NOMO-1 (cell line): ENCODE measurements around the gene SIM1.

Experiments used
- DNase-seq, 2 experiments: peaks; one replicate each; lab custom pipeline; 2025; ENCODE audit not compliant: unreplicated experiment in 2 of 2; lab: John Stamatoyannopoulos, UW

Gene SIM1

DNA sequence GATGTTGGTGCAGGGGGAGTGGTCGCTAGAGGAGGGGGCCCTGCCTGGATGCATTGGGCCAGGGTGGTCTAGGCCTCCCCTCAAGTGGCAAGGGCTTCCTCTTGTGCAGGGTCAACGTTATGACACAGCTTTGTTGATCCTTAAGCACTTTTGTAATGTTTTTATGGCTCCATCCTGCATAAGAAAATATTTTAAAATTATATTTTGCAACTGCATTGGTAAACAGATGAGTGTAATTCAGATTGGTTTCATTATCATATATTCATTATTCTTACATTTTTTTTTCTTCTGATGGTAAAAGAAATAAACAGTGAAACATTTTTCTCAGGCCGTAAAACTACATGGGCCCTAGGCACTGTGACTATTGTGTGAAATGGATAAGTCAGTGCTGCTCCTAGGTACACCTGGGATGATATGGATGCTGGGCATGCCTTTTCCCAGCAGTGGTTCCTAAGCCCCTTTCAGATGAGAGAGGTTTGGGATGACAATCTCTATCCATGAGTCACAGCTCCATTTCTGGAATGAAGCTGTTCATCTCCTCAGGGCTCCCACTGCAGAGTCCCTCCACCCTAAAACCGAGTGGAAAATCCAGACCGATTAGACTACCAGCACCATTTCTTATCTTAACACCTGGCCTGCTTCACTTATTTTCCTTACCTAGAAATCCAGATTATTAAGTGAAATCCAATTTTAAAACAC is 5.8 kb upstream of the SIM1 start:
- no peak for DNase-seq

DNA sequence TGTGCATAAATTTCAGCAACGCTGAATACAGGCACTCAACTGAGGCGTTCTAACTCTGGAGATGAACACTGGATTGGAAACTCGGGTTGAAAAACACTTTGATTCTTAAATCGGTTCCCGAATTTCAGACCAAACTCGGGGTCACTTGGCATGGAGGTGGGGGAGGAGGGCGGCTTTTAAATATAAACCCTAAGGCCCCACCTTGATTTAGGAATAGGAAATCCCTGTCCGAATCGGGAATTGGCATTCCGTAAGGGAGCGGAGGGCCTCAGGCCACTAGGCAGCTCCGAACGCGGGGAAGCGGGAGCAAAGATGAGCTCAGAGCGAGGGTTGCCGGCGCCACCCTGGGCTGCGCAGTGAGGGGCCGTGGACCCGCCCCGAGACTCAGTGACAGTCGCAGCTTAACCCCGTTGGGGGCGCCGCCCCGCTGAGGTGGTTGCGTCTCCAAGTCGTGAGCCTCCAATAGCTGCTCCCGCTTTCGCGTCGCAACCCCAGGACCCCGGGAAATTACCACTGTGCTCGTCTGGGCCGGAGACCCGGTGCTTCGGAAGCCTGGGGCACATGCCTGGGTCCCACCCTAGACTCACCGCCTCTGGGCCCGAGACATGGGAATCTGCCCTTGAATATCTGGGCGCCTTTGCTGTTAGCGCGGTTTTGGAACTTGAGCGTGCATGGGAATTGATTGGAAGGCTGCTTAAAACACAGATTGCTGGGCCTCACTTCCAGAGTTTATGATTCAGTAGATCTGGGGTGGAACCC is 4.6 kb upstream of the SIM1 start:
- DNase-seq, result no peak

GRCh38 chr6:100468016-100468622 is 3.4 kb upstream of the SIM1 start:
- DNase-seq, result no peak

- no peak for DNase-seq
Measured at GRCh38 chr6:100467129-100468015, 2.7 kb upstream of the SIM1 start.

DNA sequence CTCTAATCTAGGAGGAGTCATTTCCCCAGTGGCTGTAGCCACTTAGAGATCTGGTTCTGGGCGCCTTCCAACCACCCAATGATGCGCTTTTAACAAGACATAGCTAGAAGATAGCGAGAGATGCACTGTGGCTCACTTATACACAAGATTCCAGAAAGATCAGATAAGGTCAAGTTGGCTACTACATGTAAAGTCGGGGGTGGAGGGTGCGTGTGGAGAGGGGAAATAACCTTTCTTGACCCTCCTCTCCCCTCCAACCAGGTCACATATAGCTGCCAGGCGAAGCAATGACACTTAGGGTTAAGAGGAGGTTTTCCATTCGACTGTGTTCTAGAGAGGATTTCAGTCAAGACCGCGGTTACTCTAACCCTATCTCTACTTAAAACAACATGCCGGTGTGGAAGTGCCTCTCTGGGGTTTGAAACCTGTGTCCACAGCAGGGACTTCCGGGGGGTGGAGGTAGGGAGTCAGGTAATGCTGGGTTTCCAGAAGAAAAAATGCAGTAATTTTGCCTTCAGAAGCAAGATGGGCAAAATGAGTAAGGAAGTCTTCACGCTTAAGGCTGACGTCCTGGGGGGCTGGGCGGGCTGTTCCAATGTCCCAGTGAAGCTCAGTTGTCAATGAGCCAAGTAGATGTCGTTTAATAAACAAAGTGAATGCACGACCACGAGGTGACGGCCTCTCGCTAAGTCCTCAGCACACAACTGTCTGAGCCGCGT is 1.8 kb upstream of the SIM1 start:
- DNase-seq, result no peak

- no peak for DNase-seq
Measured at GRCh38 chr6:100465701-100466409, 1.1 kb upstream of the SIM1 start.

- no peak for DNase-seq
Measured at GRCh38 chr6:100464162-100464851, 414 bp downstream of the SIM1 start.

DNA sequence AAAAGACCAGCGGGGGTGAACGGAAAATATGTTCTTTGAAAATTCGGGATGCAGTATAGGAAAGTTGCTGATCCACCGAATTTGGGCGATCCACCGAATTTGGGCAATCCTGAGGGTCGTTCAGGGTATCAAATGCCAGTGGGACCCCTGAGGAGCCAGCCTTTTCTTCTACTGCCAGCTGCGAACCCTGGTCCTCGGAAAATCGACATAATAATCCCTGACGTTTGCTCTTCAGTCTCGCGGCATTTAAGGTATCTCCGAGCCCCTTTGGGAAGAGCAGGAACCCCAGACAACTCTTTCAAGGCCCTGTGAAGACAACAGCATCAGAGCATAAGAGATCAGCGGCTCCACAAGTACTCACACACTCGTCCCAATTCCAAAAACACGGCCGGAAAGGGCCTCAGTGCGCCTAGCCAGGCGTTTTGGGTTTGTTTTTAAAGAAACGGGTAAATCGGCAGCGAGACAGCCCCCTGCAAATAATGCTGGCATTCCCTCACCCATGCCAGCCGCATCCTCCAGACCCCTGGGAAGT is 1.0 kb downstream of the SIM1 start:
- DNase-seq, result no peak

DNA sequence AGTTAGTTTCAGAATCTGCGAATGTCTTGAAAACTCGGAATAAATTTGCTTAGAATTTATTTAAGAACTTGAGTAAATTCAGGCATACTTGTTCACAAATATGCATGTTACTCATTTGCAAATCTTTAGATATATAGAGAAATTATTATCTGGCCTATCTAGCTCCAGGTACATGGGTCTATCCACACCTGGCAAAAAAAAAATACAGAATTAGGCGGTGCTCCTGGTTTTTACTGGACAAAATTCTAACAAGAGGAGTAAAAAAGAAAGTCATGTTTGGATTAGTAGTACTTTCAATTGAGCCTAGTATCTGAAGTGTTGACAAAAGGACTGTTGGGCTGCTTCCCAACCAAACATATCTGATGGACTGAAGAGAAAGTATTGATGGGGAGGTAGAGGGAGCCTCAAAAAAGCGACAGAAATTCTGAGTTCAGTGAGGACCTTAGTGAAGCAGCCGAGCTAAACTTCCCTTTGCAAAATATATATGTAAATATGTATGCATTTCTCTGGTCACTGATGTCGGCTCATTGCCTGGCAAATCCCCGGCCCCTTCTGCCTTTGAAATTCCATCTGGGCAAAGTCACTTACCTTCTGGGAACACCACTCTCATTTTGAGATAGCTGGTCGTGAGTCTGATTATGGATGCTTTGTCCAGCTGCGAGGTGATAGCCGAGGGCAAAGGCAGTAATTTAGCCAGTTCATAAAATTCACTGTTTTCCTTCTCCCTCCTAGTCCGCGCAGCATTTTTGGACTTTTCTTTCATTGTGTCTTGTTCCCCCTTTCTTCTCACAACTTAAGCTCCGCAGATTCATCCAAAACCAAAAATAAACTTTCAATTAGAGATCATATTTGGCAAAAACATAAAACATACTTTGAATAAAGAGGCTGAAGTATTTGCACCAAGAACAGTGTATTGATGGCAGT is 1.8 kb downstream of the SIM1 start:
- no peak for DNase-seq

- no peak for DNase-seq
Measured at GRCh38 chr6:100461917-100462705, 2.6 kb downstream of the SIM1 start.

DNA sequence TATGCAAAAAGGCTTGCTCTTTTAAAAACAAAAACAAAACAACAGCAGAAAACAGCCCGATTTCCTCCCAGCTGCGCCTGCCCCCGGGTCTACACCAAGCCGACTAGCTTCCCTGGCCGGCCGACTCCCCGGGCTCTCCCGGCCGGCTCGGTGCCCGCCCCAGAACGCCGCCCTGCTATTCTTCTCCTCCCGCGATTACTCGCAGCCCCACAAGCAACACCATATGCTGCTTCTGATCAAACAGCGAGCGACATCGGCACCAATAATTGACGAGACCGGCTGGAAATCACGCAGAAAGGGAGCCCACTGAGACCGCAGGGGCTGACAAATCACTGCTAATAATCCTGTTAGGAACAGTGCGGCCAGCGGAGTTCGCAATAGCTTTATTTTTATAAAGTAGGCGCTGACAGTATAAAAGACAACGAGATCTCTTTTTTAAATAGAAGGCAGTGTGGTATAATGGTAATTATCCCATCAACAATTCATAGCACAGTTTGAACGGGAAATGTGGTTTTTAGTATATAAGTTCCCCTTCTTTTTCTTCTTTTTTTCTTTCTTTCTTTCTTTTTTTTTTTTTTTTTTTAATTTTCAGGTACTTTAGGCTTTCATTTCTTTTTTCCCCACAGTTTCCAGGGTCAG is 3.3 kb downstream of the SIM1 start:
- no peak for DNase-seq

GRCh38 chr6:100460650-100461204 is 4.0 kb downstream of the SIM1 start:
- DNase-seq, result no peak

DNA sequence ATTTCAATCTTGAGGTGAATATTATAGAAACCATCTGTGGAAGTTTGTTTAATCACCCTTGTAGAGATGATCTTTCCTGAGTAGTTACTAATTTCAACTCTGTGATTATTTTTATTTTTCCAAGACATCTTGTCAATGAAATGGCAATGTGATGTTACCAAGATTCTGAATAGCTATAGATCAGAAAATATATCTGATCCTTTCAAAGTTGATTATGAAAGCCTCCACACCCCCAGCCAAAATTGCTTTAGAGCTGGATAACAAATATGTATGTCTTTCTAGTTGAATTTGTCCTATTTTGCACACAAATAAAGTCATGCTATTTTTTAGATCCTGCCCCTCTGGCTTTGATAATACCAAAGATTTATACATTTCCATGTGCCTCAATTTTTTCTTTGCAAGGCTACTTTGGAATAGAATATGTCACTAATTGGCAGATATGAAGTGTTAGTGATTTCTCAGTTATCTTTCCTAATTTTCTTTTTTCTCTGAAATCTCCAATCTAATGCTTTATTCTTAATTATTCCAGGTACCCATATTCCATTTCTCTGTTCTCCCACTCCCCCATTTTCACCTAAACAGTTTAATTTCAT is 5.0 kb downstream of the SIM1 start:
- no peak for DNase-seq

DNA sequence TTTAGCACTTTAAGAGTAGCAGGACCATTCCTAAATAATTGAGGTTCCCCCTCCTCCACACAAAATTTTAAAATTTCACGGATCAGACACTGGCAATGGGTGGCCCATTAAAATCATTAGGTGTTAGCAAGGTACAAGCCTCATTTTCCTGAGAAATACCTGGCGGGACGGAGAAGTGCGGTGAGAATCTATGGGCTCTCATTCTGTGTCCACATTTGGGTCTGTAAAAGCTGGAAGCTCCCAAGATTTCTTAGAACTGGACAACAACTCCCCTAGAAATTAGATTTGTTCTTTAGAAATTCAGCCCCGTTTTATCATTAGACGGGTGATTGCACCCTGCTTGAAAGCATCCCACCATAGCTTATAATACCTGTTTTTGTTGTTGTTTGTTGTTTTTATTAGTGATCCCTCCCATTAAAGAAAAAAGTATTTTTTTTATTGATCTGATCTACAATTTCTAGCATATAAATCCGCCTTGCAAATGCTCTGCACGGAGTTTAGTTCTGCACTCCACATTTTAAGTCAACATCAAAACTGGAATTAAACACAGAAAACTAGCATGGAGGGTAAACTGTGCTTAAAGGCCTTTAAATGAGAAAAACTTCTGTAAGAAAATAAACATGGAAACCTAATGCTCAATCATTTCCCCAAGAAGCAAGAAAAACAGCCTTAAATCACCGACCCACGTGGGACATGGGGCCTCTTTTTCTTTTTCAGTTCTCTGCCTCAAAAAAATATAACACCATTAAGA is 5.7 kb downstream of the SIM1 start:
- no peak for DNase-seq

DNA sequence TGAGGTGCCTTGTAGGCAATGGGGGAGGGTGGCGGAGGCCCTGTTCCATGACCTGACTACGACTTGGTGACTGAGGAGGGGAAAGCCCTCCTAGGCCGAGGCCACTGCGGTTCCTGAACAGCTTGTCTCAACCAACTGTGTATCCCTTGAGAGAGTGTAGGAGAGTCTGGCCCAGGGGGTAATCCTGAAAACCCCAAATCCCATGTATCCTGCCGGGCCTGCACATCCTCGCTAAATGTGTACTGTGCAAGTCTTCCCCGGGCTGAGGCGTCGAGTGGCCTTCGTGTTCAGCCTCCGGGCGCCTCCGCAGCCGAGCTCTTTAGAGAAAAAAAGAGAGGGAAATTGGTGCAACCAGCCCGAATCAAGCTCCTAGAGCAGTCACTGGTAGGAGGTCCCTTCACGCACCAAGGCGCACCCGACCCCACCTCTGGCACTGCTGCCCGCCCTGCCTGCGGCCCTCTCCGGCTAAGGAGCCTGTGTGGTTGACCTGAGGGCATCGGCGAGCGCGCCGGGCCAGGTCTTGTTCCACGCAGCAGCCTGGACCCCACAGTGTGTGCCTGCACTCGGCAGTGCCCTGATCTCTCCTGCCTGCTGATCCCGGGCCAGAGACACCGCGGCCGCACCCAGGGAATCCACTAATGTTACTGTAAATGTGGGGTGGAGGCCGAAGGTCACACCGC is 7.3 kb downstream of the SIM1 start:
- DNase-seq, result no peak
